ENCODE data around the gene ZGPAT.

ZGPAT gene

DNA sequence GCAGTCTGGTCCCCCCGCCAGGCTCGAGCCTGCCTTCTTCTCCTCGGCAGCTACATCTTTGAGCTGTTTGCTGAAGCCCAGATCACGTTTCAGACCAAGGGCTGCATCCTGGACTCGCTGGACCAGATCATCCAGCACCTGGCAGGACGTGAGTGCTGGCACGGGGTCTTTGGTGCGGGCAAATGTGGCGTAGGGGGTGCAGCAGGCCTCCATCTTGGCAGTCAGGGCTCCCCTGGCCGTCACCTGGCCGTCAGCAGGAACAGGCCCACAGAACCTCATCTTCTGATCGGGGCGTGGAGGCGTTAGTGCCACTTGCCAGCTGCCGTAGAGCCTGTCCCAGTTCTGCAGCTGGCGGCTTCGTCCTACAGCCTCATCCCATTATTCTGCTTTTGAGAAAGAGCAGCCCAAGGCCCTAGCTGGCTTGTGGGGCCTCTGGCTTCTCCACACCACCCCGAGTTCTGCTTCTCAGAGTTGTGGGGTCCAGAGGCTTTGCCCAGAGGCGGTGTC is 28.0 kb upstream of the ZGPAT start:
- no peak for DNase-seq

DNA sequence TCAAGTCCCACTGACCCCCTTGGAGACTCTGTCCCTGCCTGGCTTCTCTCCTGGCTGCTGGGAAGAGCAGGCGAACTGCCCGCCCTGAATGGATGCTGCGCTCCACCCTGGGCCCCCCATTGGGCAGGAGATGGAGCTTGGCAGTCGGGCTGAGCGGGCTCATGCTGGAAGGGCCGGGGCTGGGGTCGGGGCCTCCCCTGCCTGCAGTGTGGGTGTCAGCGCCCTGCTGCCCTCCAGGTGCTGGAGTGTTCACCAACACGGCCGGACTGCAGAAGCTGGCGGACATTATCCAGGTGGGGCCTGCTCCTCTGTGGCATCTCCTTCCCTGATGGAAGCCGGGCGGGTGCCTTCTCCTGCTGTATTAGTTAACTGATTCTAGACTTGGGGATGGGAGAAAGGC is 27.4 kb upstream of the ZGPAT start:
- no peak for DNase-seq

GRCh38 chr20:63680857-63681608 is 26.8 kb upstream of the ZGPAT start:
- DNase-seq, result no peak

DNA sequence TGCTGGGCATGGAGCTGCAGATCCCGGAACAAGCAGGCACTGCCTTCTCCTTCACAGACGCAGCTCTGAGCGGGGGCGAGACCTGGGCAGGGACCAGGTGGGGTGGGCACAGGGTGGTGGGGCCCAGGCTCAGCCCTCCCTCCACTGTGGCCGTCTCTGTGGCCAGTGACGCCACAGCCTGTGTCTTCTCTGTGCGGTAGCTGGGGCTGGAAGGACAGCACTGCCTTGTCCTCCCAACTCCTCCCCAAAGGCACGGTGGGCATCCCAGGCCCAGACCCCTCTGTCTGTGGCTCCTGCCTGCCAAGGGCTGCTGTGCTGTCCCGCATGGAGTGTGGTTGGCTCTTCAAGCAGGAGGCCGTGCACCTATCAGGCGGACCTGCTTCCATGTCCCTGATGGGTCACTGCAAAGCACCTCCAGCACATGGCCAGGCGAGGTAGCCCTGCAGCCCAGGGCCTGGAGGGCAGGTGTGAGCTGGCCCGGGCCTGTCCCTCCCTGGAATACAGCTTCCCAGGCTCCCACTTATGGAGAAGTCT is 26.2 kb upstream of the ZGPAT start:
- DNase-seq, result no peak

DNA sequence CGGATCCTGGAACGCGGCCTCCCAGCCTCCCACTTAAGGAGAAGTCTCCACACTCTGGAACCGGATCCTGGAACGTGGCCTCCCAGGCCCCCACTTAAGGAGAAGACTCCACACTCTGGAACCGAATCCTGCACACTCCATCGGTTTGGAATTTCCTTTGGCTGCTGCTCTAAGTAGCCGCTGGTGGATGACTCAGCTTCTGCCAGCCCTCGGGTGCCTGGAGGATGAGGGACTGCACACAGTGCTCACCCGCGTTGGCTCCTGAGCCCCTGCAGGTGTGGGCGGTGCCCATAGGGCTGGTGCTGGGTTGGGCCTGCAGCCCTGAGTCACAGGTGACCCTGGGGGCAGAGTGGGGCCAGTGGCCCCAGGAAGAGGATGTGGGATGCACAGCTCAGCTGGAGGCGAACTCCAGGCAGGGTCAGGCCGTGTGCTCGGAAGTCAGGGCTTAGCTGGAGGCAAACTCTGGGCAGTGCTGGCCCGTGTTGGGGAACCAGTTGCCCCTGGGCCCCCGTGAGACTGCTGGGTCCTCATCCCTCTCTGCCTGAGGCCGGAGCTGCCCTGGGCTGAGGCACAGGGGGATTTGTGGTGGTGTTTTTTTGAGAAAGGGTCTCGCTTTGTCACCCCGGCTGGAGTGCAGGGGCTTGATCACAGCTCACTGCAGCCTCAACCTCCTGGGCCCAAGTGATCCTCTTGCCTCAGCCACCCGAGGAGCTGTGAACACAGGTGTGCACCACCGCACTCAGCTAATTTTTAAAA is 25.3 kb upstream of the ZGPAT start:
- no peak for DNase-seq

DNA sequence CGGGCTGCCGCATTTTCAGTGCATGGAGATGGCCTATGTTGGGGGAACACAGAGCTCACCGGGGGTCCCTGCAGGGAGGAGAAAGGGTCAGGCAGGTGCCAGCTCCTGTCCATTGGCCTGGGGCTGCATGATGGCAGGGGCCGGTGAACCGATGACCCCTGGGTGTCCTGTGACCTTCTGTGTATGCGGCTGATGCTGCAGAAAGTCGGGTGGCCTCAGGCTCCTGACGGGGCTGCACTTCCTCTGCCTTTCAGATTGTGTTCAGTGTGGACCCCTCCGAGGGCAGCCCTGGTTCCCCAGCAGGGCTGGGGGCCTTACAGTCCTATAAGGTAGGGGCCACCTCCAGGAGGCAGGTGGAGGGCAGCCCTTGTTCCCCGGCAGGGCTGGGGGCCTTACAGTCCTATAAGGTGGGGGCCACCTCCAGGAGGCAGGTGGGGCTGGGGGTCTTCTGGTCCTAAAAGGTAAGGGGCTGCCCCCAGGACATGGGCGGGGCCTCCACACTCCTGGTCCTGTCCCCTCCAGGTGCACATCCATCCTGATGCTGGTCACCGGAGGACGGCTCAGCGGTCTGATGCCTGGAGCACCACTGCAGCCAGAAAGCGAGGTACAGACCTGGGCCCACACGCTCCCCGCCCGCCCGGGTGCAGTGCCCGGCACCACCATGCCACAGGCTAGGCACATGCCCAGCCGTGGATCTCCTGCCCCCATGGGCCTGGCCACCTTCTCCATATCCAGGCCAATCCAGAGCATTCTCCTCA is 22.4 kb upstream of the ZGPAT start:
- DNase-seq, result no peak

GRCh38 chr20:63686094-63686491 is 21.7 kb upstream of the ZGPAT start:
- no peak for DNase-seq

DNA sequence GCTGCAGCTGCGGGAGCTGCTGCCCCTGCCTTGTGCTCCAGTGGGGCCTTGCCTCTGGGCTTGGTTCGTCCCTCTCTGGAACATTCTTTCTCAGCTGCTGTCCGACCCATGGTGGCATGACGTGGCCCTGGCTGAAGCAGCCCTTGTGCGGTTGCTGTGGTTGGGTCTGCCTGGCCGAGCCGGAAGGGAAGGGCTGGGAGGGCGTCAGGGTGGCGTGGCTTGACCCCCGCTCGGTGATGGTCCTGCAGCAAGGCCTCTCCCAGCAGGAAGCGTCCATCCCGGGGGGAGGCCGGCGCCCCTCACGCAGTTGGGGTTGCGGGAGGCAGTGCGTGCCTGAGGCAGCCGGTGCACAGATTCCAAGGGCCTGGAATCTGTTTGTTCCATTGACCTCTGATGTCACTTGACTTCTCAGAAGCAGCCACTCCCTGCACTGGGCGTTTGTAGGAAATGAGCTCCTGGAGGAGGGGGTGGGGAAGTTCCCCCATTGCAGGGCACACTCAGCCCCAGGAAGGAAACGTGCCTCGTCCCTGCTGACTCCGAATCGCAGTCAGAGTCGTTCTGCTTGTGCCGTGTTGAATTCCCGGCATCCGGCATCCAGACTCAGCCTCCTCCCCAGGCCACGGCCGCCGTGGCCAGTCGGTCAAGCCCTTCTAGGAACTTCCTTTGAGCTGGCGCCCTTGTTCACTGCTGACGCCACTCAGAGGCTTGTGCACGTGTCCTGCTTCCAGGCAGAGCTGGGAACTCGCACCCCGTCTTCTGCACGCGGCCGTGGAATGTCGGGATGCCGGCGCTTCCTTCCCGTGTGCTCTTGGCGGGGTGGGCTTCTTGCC is 21.1 kb upstream of the ZGPAT start:
- DNase-seq, result peak; percentile 83

GRCh38 chr20:63687419-63688178 is 20.2 kb upstream of the ZGPAT start:
- no peak for DNase-seq

DNA sequence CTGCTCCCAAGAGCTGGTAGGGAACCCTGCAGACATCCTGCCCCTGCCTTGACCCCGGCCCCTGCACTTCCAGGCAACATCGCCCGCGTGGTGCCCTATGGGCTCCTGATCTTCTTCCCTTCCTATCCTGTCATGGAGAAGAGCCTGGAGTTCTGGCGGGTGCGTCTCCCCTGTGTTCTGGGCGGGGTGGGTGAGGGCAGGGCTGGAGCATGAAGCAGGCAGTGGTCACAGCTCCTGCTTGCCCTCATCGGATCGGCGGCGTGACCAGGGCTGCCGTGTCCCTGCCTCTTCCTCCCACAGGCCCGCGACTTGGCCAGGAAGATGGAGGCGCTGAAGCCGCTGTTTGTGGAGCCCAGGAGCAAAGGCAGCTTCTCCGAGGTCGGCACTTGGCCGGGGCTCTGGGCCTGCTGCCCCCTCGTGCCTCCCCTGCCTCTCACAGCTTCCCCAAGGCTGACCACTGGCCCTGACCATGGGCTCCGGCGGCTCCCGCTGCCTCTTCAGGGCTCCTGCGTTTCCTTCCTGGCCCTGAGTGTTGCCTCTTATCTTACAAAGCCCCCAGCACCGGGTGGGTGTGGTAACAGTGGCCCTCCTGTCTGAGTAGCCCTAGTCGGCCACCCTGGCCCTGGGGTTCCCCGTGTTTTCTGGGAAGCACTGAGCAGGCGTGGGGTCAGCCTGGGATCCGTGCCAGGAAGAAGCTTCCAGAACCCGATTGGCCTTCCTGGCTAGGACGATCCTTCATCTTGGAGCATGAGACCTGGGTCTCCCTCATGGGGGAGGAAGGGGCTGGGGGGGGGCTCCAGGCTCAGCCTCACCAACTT is 19.4 kb upstream of the ZGPAT start:
- no peak for DNase-seq

GRCh38 chr20:63689046-63690002 is 18.5 kb upstream of the ZGPAT start:
- peak; percentile 31 for DNase-seq

DNA sequence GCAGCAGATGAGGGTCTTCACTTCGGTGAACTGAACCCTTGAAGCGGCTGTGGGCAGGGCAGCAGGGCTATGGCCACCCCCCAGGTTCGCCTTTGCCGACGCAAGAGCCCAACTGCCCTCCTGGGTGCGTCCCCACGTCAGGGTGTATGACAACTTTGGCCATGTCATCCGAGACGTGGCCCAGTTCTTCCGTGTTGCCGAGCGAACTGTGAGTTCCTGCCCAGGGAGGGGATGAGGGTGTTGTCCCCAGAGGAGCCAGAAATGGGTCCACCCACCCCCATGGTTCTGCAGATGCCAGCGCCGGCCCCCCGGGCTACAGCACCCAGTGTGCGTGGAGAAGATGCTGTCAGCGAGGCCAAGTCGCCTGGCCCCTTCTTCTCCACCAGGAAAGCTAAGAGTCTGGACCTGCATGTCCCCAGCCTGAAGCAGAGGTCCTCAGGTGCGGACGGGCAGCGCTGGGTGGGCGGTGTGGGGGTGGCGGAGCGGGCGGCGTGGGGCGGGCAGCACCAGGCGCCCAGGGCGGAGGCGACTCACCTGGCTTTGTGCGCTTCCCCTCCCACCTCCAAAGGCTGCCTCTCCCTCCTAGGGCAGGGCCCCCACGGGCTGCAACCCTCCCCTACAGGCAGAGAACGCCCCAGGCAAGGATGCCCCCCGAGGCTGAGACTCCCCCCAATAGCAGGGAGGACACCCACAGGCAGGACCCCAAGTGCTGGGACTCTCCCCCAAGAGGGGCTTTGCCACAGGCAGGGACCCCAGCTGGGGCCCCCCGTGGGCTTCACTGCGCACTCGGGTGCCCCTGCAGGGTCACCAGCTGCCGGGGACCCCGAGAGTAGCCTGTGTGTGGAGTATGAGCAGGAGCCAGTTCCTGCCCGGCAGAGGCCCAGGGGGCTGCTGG is 17.6 kb upstream of the ZGPAT start:
- peak; percentile 25 for DNase-seq

DNA sequence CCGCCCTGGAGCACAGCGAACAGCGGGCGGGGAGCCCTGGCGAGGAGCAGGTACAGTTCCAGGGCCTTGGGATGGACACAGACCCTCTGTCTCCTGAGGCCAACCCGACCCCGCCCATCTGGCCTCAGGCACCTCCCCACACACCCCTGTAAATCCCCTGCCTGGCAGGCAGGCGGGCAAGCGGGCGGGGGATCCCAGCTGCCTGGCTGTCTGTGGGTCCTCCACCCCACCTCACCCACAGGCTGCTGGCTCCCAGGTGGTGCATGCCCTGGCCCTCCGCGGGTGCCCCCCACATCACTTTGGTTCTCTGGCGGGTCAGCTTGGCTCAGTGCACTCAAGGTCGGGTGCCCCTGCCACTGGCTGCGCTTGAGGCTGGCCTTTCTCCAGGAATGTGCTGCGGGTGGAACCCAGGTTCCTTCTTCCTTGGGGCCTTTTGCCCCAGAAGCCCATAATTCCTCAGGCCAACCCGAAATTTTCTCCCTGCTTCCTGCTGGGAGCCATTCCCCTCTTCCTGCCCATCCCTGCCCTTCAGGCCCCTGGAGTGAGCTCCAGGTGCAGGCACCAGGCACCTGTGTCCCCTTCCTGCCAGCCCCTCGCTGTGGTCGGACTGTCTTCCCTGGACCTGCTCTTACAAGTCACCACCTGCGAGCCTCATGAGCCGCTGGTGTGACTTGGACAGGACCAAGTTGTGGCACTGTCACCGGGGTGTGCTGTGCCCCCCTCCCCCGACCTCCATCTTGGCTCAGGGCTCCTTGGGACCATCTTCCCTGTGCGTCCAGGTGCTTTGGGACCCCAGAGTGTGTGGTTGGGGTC is 16.7 kb upstream of the ZGPAT start:
- DNase-seq, result peak; percentile 32

DNA sequence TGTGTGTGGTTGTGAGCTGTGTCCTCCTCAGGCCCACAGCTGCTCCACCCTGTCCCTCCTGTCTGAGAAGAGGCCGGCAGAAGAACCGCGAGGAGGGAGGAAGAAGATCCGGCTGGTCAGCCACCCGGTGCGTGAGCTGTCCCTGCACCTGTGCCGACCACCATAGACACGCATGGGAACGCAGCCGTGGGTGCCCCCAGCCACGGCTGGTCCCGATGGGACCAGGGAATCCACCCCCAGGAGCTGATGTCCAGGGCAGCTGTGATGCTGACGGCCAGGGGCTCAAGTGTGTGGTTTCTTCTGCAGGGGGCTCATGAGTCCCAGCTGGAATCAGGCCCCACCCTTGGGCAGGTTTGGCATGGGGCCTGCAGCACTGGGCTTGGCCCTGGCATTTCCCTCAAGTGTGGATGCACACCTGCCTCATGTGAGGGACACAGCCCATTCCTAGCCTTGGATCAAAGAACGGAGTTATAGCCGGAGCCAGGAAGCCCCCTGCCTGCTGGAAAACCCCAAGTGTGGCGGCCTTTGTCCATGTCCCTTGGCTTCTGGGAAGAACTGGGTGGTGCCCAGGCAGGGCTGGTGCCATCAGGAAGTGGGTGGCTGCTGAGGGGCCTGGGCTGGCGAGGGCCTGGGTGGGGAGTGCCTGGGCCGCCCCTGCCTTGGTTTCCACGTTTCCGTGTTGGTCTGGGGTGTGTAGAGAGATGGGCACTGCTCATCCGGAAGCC is 16.0 kb upstream of the ZGPAT start:
- peak; percentile 44 for DNase-seq

- DNase-seq, result peak; percentile 37
Observed at GRCh38 chr20:63692436-63693082, 15.3 kb upstream of the ZGPAT start.
